Sciatic nerve (tissue), 2 donors: ENCODE measurements around the gene DUS2. TPM values are rescaled to one million over a fixed set of nuclear protein-coding genes. Genes with fewer than 3 reads are reported as not detected.
"Not testable (repeated sequence)": the region's sequence is repeated elsewhere in the genome, so short reads cannot be mapped to it uniquely, and the experiment has no call there.

Source experiments
- ATAC-seq: fragments of 200-7000 bp; cut with Tn5 transposase; one replicate; pipeline ENCODE4 v1.9.1; 2020; ENCODE audit warnings: mild to moderate bottlenecking, moderate library complexity
- DNase-seq: peaks from one replicate; pipeline ENCODE4 v3.0.0-alpha.2; 2020; ENCODE audit warnings: low spot score
- intact Hi-C: fragments of 100-400 bp; cut with DNase I; formaldehyde crosslinking; loops from one replicate; pipeline ENCODE4 v1.14.2; 2022
- total RNA-seq: library from RNA; stranded (reverse); fragmentation: NEBNext Ultra II Directional; extraction: Animal tissue kit (Norgen Biotek cat#: 25700); gene quantifications from one replicate; pipeline ENCODE4 v1.2.1, GENCODE V29; 2021
- donor health status: DM: no; HTN: no; CAD: no.
- donor health status: DM: no; HTN: no; CAD: no.

DUS2 gene
- total RNA-seq, 1 donor from 2014 or later = 14.7 TPM

DNA sequence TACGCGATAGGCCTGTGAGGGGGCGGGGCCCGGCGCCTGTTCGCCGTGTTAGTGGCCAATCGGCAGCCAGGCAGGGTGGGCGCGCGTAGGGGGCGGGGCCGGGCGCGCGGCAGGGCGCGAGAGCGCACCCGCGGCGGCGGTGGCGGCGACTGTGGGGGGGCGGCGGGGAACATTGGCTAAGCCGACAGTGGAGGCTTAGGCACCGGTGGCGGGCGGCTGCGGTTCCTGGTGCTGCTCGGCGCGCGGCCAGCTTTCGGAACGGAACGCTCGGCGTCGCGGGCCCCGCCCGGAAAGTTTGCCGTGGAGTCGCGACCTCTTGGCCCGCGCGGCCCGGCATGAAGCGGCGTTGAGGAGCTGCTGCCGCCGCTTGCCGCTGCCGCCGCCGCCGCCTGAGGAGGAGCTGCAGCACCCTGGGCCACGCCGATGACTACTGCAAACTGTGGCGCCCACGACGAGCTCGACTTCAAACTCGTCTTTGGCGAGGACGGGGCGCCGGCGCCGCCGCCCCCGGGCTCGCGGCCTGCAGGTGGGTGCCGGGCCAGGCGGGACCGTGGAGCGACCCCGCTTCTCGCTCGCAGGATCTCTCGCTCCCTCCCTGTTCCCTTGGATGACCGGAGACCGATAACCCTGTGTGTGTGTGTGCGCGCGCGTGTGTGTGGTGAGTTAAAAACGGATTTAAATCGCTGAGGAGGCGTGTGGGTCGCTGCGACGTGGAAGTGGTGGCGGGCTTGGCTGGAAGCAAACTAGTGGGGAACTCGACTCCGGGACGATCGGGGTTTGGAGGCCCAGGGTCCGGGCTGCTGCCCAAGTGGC lies 62.4 kb downstream of the DUS2 start, which contains the start of gene NFATC3:
TSS of gene NFATC3 (plus strand) at position 112 of the 813 bp plus-strand sequence. CDS start at position 424, 312 bp downstream.
- intact Hi-C loops = loop anchor here (10.0 kb wide), 1 partner anchor 149 kb away; the partner anchor contains the start of gene ESRP2
- DNase-seq (peak; percentile 99), ATAC-seq (peak; percentile 91)

DNA sequence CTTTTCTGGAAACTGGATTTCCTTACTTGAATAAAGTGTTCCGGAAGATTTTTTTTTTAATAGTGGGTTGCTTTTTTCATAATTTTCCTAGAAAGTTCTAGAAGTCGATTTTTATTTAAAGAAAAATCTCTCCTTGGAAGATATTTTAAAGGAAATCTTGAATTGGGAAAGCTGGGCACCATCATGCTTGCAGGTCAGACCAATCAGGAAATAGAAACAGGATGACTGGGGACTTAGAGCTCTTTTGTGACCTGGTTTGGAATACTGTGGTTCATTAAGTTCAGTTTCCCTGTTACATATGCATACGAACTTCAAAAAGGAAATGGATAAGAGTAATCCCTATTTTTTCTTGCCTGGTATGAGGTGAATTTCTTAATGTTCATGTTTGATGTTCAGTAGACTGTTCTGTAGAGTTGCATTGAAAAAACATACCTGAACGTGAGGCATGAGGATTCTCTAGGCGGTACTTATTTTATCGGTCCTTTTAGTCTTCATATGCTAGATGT lies 63.3 kb downstream of the DUS2 start:
- intact Hi-C loops = loop anchor here (10.0 kb wide), 1 partner anchor 148 kb away; the partner anchor contains the start of gene ESRP2
- DNase-seq = no peak
- no peak for ATAC-seq

DNA sequence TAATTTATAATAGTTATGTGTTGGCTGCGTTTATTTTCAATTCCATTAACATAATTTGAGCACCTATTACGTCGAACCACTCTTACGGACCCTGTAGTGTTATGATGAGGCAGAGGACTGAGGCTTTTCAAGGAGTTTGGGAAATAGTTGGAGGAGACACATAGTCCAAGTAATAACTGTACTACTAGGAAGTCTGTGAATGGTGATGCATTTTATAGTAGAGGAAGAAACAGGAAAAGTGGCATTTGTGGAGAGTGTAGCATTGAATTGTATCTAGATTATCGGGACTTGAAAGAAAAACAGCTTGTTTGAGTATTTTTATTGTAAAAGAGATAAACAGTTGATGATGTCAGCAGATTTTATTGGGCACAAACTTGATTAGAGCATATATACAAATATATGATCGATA lies 63.8 kb downstream of the DUS2 start:
- no peak for DNase-seq
- ATAC-seq = no peak
- intact Hi-C loops = loop anchor here (10.0 kb wide), 1 partner anchor 148 kb away; the partner anchor contains the start of gene ESRP2

DNA sequence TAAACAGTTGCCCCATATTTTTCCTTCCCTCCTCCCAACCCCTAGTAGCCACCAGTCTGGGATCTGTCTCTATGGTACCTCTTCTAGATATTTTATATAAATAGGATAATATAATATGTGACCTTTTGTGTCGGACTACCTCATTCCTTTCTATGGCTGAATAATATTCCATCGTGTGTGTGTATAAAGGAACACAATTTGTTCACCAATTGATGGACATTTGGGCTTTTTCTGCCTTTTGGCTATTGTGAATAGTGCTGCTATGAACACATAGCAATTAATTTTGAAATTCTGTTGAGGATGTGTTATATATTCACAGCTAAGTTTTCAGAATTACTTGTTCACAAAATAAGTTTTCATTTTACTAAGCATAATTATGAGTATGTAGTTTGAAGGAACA lies 64.6 kb downstream of the DUS2 start:
- ATAC-seq (no peak), DNase-seq (no peak)
- intact Hi-C loops = loop anchor here (10.0 kb wide), 1 partner anchor 147 kb away; the partner anchor contains the start of gene ESRP2

- intact Hi-C loops = loop anchor here (10.0 kb wide), 1 partner anchor 146 kb away; the partner anchor contains the start of gene ESRP2
- ATAC-seq = no peak
- DNase-seq = no peak
These were observed 65.3 kb downstream of the DUS2 start for GRCh38 chr16:68088130-68088972.

- DNase-seq (no peak), ATAC-seq (no peak)
- intact Hi-C loops = loop anchor here (10.0 kb wide), 1 partner anchor 146 kb away; the partner anchor contains the start of gene ESRP2
These were observed 66.0 kb downstream of the DUS2 start for GRCh38 chr16:68089067-68089466.

GRCh38 chr16:68090130-68090529 lies 67.0 kb downstream of the DUS2 start:
- ATAC-seq (no peak), DNase-seq (no peak)
- intact Hi-C loops = no loop called here

DNA sequence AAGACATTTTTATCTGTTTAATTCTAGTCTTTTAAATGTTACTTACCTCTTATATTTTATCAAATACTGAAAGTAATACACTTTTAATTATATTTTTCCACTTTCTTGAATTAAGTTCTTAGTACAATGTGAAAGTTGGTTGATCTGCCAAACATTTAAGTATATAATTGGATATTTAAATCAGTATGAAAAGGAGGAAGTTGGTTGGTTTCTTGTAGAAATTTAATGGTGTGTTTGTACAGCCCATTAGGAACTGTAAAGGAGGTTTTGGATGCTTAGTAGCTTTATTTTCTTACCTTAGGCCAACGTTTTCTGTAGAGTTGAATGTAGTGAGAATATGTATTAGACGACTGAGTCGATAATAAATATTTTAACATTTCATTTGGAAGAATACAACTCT lies 67.4 kb downstream of the DUS2 start:
- intact Hi-C loops = no loop called here
- ATAC-seq (no peak), DNase-seq (no peak)

DNA sequence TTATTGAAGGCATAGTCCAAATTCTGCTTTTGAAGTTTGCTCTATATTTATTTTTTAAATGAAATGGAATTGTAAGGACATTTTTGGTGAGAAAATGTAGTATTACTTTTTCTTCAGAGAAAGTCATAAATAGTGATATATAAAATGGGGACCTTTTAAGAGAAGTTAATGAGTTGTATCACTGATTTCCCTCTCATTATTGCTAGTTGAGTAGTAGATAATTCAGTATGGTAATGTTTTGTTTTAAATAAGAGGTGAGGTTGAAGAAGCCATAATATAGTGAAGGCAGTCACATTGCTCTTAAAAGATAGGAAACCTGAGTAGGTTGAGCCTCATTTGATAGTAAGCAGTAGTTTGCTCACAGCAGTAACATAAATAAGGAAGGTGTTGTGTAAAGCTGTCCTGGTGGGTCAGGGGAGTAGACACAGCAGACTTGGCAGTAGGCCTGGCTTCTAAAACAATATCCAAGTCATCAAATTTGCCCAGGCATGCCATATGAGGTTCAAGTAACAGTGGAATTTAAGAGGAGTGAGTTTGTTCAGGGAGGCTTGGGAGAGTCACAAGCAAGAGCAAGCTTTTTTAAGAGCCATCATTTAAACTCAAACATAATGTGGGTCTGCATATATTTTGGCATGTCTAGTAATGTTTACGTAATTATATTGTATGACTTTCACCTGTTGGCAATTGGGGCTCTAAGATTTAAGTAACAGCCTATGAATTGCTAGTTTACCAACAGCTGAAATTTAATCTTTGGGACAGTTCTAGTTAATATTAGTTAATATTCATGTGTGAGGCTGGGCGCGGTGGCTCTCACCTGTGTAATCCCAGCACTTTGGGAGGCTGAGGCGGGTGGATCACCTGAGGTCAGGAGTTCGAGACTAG lies 68.5 kb downstream of the DUS2 start:
- ATAC-seq (no peak), DNase-seq (no peak)
- intact Hi-C loops = no loop called here

GRCh38 chr16:68092275-68092674 lies 69.2 kb downstream of the DUS2 start:
- DNase-seq, ATAC-seq, intact Hi-C loops: not testable (repeated sequence)

DNA sequence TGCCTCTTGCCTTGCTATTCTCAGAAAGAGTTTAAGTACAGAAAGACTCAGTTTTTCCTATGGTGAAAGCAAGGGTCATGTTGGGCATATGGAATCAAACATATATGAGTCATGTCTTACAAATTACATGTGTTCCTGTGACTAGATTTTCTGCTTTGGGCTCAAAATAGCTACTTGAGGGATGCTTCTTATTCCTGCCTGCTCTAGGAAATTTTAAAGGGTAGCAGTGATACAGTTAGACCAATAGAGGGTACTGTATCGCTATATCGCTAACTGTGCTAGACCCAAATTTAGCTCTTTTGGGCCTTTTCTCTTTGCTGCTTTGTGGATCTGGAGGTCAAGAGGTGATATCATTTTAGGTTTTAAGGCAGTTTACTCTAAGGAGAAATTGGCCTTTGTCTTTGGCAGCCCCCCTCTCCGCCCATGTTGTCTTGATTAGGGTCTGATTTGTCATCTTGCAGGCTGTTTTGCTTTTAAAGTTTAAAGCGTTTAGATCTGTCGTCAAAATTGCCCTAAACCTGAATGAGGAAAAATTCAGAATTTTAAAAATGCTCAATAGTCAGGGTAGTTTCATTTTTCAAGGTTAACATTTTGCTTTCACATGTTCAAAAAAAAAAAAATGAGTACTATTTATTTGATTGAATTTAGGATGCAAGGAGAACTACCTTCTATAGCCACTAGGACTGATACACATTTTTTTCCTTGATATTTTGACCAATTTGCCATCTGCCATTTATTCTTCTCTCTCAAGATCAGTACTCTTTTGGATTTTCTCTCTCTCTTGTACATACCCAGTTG lies 70.9 kb downstream of the DUS2 start:
- intact Hi-C loops = no loop called here
- ATAC-seq (peak; percentile 84), DNase-seq (no peak)

DNA sequence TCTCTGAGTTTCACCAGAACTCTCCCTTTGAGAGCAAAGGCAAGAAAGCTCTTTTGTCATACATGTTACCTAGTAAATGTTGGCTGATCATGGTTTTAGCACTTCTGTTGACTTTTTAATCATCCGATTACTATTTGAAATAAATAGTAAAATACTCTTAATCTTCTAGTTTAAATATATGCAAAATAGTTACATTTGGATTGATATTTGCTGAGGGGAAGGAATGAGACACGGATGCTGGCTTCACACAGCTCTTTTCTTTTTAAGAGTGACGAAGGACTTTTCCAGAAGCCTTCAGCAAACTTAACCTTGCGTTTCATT lies 71.5 kb downstream of the DUS2 start:
- intact Hi-C loops = no loop called here
- no peak for ATAC-seq
- no peak for DNase-seq

GRCh38 chr16:68096491-68096890 lies 73.4 kb downstream of the DUS2 start:
- ATAC-seq = no peak
- DNase-seq = no peak
- intact Hi-C loops = no loop called here

DNA sequence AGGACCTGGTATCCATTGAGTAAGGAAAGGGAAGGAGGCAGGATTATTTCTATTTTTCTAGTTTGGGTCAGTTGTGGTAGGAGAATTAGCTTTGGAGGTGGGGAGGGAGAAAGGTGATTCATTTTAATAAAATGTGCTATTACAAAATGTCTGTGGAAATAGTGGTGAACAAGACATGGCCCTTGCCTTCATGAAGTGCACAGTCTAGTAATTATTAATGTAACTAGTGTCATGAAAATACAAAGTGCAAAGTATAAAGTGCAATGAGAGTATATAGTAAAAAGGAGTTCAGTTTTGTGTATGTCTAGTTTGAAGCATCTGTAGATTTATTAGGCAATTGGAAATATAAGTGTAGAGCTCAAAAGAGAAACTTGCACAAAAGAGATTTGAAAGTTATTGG lies 74.0 kb downstream of the DUS2 start:
- intact Hi-C loops = no loop called here
- DNase-seq (no peak), ATAC-seq (no peak)

- DNase-seq (no peak), ATAC-seq (no peak)
- intact Hi-C loops = no loop called here
These were observed 74.8 kb downstream of the DUS2 start for GRCh38 chr16:68097895-68098294.

DNA sequence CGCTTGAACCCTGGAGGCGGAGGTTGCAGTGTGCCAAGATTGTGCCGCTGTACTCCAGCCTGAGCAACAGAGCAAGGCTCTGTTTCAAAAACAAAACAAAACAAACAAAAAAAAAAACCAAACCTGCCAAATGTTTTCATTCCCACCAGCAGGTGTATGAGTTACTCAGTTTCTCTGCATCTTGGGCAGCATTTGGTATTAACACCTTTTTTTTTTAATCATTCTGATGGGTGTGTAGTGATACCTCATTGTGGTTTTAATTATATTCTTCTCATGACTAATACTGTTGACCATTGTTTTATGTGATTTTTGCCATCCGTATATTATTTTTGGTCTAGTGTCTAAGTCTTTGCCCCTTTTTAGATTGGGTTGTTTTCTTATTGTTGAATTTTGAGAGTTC lies 77.4 kb downstream of the DUS2 start:
- ATAC-seq = no peak
- DNase-seq = no peak
- intact Hi-C loops = no loop called here

DNA sequence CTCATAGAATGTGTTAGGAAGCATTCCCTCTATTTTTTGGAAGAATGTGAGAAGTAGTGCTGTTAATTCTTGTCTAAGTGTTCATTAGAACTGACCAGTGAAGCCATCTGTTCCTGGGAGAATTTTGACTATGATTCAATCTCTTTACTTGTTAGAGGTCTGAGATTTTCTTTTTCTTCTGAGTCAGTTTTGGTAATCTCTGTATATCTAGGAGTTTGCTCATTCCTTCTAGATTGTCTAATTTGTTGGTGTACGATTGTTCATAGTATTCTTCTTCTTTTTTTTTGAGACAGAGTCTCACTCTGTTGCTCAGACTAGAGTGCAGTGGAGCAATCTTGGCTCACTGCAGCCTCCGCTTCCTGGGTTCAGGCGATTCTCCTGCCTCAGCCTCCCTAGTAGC lies 82.5 kb downstream of the DUS2 start:
- ATAC-seq (no peak), DNase-seq (no peak)
- intact Hi-C loops = no loop called here
